Loucy (cell line): ENCODE measurements around the gene KDM4B.

Experiments
- H2AFZ ChIP-seq: fragments of 200-600 bp; sonication (generic); 2 replicates; pipeline ENCODE4 v1.6.0; 2016; ENCODE audit warnings: antibody characterized with exemption, mild to moderate bottlenecking, low read length, moderate library complexity
- H3F3A ChIP-seq: fragments of 200-600 bp; 2 replicates; pipeline ENCODE4 v1.6.0; 2016; ENCODE audit warnings: antibody characterized with exemption, low read depth, mild to moderate bottlenecking
- H3K27me3 ChIP-seq: fragments of 200-600 bp; sonication (generic); 2 replicates; pipeline ENCODE4 v1.6.1; 2014; ENCODE audit warnings: low read length, mild to moderate bottlenecking; ENCODE audit not compliant: insufficient read depth, poor library complexity, severe bottlenecking
- H3K36me3 ChIP-seq: fragments of 200-600 bp; sonication (generic); 2 replicates; pipeline ENCODE4 v1.6.1; 2016; ENCODE audit warnings: low read length; ENCODE audit not compliant: insufficient read depth
- H3K4me1 ChIP-seq: fragments of 200-600 bp; sonication (generic); 2 replicates; pipeline ENCODE4 v1.5.1; 2014; ENCODE audit warnings: low read length, mild to moderate bottlenecking; ENCODE audit not compliant: insufficient read depth, poor library complexity, severe bottlenecking
- H3K4me2 ChIP-seq: fragments of 200-600 bp; sonication (generic); 2 replicates; pipeline ENCODE4 v1.6.0; 2014; ENCODE audit warnings: antibody characterized with exemption, low read length, low read depth, mild to moderate bottlenecking; ENCODE audit not compliant: poor library complexity, severe bottlenecking
- H3K4me3 ChIP-seq: fragments of 200-600 bp; sonication (generic); 2 replicates; pipeline ENCODE4 v1.5.1; 2014; ENCODE audit warnings: low read length, mild to moderate bottlenecking, mixed read lengths; ENCODE audit not compliant: poor library complexity, severe bottlenecking
- H3K79me2 ChIP-seq: fragments of 200-600 bp; sonication (generic); 2 replicates; pipeline ENCODE4 v1.6.1; 2014; ENCODE audit warnings: low read length; ENCODE audit not compliant: insufficient read depth
- H3K9ac ChIP-seq: fragments of 200-600 bp; sonication (generic); 2 replicates; pipeline ENCODE4 v1.6.0; 2014; ENCODE audit warnings: mild to moderate bottlenecking, low read depth, low read length, moderate library complexity; ENCODE audit not compliant: poor library complexity, severe bottlenecking
- H3K9me2 ChIP-seq: fragments of 200-600 bp; sonication (generic); replicated peaks from 2 replicates; pipeline ENCODE4 v1.6.1; 2016; ENCODE audit warnings: low read depth, low read length, mixed read lengths
- H3K9me3 ChIP-seq: fragments of 200-600 bp; sonication (generic); 2 replicates; pipeline ENCODE4 v1.6.1; 2014; ENCODE audit warnings: mild to moderate bottlenecking, antibody characterized with exemption, low read length, low read depth; ENCODE audit not compliant: insufficient read depth
- H4K20me1 ChIP-seq: fragments of 200-600 bp; sonication (generic); 2 replicates; pipeline ENCODE4 v1.6.0; 2014; ENCODE audit warnings: antibody characterized with exemption, low read length, mild to moderate bottlenecking; ENCODE audit not compliant: insufficient read depth, poor library complexity, severe bottlenecking
- EZH2phosphoT487 ChIP-seq: fragments of 200-600 bp; IDR thresholded peaks from 2 replicates; pipeline ENCODE4 v1.6.1; 2018; ENCODE audit warnings: antibody characterized with exemption, mild to moderate bottlenecking, moderate library complexity, borderline replicate concordance
- TF ChIP-seq, protein P1 (sequence below): fragments of 200-600 bp; sonication (generic); conservative IDR thresholded peaks from 2 replicates; pipeline ENCODE4 v1.5.1; 2014; ENCODE audit warnings: mild to moderate bottlenecking, antibody characterized with exemption, low read length

Gene KDM4B

DNA sequence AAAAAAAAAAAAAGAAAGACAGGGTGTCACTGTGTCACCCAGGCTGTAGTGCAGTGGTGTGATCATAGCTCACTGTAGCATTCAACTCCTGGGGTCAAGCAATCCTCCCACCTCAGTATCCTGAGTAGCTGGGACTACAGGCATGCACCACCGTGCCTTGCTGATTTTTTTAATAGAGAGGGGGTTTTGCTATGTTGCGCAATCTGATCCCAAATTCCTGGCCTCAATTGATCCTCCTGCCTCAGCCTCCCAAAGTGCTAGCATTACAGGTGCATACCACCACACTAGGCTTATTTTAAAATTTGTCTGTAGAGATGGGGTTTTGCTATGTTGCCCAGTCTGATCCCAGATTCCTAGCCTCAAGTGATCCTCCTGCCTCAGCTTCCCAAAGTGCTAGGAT is 212.4 kb downstream of the KDM4B start:
- Histone ChIP-seq H3K9me2 (no peaks in the 10 kb centered on the region), H3K79me2 (no peaks in the 10 kb centered on the region), H3K36me3 (no peaks in the 10 kb centered on the region), H3F3A (no peaks in the 10 kb centered on the region), H3K4me1 (no peaks in the 10 kb centered on the region), H3K4me2 (no peak overlapping the region), H3K9ac (no peak overlapping the region), H3K9me3 (no peaks in the 10 kb centered on the region), H3K27me3 (no peaks in the 10 kb centered on the region), H4K20me1 (no peaks in the 10 kb centered on the region), H3K4me3 (no peak overlapping the region), H2AFZ (no peak overlapping the region)
- no peak for TF ChIP-seq EZH2phosphoT487
- TF ChIP-seq, protein P1, sequence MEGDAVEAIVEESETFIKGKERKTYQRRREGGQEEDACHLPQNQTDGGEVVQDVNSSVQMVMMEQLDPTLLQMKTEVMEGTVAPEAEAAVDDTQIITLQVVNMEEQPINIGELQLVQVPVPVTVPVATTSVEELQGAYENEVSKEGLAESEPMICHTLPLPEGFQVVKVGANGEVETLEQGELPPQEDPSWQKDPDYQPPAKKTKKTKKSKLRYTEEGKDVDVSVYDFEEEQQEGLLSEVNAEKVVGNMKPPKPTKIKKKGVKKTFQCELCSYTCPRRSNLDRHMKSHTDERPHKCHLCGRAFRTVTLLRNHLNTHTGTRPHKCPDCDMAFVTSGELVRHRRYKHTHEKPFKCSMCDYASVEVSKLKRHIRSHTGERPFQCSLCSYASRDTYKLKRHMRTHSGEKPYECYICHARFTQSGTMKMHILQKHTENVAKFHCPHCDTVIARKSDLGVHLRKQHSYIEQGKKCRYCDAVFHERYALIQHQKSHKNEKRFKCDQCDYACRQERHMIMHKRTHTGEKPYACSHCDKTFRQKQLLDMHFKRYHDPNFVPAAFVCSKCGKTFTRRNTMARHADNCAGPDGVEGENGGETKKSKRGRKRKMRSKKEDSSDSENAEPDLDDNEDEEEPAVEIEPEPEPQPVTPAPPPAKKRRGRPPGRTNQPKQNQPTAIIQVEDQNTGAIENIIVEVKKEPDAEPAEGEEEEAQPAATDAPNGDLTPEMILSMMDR, result no peak

DNA sequence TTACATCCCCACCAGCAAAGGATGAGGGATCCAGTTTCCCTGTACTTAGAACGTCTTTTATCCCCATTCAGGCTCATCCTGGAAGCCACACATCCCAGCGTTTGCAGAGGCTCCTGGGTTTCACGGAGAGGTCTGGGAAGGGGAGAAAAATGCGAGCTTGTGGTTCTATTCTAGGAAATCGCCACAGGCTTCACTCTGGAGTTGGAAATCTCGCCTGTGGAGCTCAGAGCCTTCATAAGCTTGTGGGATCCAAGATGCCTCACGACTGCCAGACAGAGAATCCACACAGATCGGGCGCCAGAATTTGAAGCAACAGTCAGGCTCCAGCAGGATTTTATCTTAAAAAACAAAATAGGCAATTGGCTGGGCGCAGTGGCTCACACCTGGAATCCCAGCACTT is 213.8 kb downstream of the KDM4B start:
- H3K9me2 ChIP-seq, result no peaks in the 10 kb centered on the region
- H3K36me3 ChIP-seq, result no peaks in the 10 kb centered on the region
- no peaks in the 10 kb centered on the region for H3K9me3 ChIP-seq
- no peak overlapping the region for H2AFZ ChIP-seq
- TF ChIP-seq, protein P1, result no peak
- no peak for TF ChIP-seq EZH2phosphoT487
- no peaks in the 10 kb centered on the region for H3K79me2 ChIP-seq
- H4K20me1 ChIP-seq, result no peaks in the 10 kb centered on the region
- H3F3A ChIP-seq, result no peaks in the 10 kb centered on the region
- no peak overlapping the region for H3K4me2 ChIP-seq
- H3K4me1 ChIP-seq, result no peaks in the 10 kb centered on the region
- no peak overlapping the region for H3K4me3 ChIP-seq
- no peaks in the 10 kb centered on the region for H3K27me3 ChIP-seq
- no peak overlapping the region for H3K9ac ChIP-seq

DNA sequence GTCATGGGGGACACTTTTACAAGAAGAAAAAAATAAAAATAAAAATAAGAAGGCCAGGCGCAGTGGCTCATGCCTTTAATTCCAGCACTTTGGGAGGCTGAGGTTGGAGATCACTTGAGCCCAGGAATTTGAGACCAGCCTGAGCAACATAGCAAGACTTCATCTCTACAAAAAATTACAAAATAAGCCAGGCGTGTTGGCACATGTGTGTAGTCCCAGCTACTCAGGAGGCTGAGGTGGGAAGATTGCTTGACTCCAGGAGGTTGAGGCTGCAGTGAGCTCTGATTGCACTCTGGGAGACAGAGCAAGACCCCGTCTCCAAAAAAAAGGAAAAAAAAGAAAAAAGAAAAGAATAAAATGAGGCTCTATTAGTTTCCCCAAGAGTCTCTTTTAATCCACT is 214.7 kb downstream of the KDM4B start:
- Histone ChIP-seq H3K4me1 (no peaks in the 10 kb centered on the region), H2AFZ (no peak overlapping the region), H3K9me3 (no peaks in the 10 kb centered on the region), H3K4me3 (no peak overlapping the region), H3K36me3 (no peaks in the 10 kb centered on the region), H4K20me1 (no peaks in the 10 kb centered on the region), H3K9me2 (no peaks in the 10 kb centered on the region), H3K79me2 (no peaks in the 10 kb centered on the region), H3F3A (no peaks in the 10 kb centered on the region), H3K4me2 (no peak overlapping the region), H3K9ac (no peak overlapping the region), H3K27me3 (no peaks in the 10 kb centered on the region)
- TF ChIP-seq, protein P1, result no peak
